Chondrocyte (in vitro differentiated cells): ENCODE data around the gene SLCO3A1. TPM values are rescaled to one million over a fixed set of nuclear protein-coding genes. Genes with fewer than 3 reads are reported as not detected.

Experiments used
- DNase-seq: peaks from one replicate; pipeline ENCODE4 v3.0.0; 2021; ENCODE audit warnings: mixed read lengths, low spot score
- H3K27ac Mint-ChIP-seq: one replicate; pipeline ENCODE4 v1.8.0; 2021; ENCODE audit warnings: mild to moderate bottlenecking, moderate library complexity, mixed read lengths; ENCODE audit not compliant: unreplicated experiment
- H3K27me3 Mint-ChIP-seq: 2 replicates; pipeline ENCODE4 v1.8.0; 2021; ENCODE audit warnings: low read depth, mixed read lengths
- H3K36me3 Mint-ChIP-seq: 2 replicates; pipeline ENCODE4 v1.8.0; 2021; ENCODE audit warnings: low read depth, mixed read lengths
- H3K4me1 Mint-ChIP-seq: 2 replicates; pipeline ENCODE4 v1.8.0; 2021; ENCODE audit warnings: low read depth, mild to moderate bottlenecking, mixed read lengths
- H3K4me3 Mint-ChIP-seq: one replicate; pipeline ENCODE4 v1.8.0; 2021; ENCODE audit warnings: mild to moderate bottlenecking, moderate library complexity, mixed read lengths; ENCODE audit not compliant: unreplicated experiment
- H3K9me3 Mint-ChIP-seq: 2 replicates; pipeline ENCODE4 v1.8.0; 2021; ENCODE audit warnings: low read depth, mixed read lengths
- total RNA-seq: library from RNA; stranded (reverse); gene quantifications from 3 replicates; pipeline ENCODE4 v1.2.1, GENCODE V29; 2021
- TF ChIP-seq, protein P1 (sequence below): fragments of 200-600 bp; sonication (generic); IDR thresholded peaks from 2 replicates; pipeline ENCODE4 v1.5.0; 2021; ENCODE audit warnings: antibody characterized with exemption, mild to moderate bottlenecking, moderate library complexity

SLCO3A1 gene
- total RNA-seq, 1 donor from 2014 or later: 3.7 TPM

DNA sequence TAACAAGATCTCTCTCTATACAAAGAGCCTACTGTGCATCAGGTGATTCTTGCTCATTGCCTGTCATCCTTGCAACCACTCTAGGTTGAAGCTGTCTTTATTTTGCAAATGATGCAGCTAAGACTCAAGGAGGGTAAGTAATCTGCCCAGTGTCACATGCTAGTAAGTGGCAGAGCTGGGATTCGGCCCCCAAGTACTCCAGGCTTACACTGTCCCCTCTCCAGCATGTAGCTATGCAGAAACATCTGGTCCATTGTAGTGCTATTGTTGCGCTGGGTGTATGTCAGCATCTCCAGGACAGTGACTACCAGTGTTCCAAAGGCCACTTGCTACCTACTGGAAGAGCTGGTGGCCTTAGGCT, 248.9 kb downstream of the SLCO3A1 start:
- H3K27ac Mint-ChIP-seq: no peak overlapping the region
- H3K4me3 Mint-ChIP-seq: no peak overlapping the region
- peaks cover 19% of the 10 kb centered on the region for H3K27me3 Mint-ChIP-seq
- no peak for DNase-seq
- H3K9me3 Mint-ChIP-seq: no peaks in the 10 kb centered on the region
- TF ChIP-seq, protein P1, sequence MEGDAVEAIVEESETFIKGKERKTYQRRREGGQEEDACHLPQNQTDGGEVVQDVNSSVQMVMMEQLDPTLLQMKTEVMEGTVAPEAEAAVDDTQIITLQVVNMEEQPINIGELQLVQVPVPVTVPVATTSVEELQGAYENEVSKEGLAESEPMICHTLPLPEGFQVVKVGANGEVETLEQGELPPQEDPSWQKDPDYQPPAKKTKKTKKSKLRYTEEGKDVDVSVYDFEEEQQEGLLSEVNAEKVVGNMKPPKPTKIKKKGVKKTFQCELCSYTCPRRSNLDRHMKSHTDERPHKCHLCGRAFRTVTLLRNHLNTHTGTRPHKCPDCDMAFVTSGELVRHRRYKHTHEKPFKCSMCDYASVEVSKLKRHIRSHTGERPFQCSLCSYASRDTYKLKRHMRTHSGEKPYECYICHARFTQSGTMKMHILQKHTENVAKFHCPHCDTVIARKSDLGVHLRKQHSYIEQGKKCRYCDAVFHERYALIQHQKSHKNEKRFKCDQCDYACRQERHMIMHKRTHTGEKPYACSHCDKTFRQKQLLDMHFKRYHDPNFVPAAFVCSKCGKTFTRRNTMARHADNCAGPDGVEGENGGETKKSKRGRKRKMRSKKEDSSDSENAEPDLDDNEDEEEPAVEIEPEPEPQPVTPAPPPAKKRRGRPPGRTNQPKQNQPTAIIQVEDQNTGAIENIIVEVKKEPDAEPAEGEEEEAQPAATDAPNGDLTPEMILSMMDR: no peak
- H3K36me3 Mint-ChIP-seq: no peaks in the 10 kb centered on the region
- H3K4me1 Mint-ChIP-seq: peaks cover 5% of the 10 kb centered on the region

DNA sequence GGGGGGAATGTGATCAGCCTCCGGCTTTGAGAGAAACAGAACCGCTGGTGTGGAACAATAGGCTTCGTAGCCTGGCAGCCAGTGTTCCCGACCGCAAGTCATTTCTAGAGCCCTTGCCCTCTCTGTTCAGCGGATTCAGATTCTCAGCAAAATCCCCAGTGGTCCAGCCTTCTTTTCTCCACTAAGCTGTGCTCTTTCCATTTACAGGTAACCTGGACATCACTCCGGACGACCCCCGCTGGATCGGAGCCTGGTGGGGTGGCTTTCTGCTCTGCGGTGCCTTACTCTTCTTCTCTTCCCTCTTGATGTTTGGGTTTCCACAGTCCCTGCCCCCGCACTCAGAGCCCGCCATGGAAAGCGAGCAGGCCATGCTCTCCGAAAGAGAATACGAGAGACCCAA, 250.6 kb downstream of the SLCO3A1 start:
- H3K27ac Mint-ChIP-seq: no peak overlapping the region
- H3K4me3 Mint-ChIP-seq: no peak overlapping the region
- H3K27me3 Mint-ChIP-seq: peaks cover 28% of the 10 kb centered on the region
- no peaks in the 10 kb centered on the region for H3K9me3 Mint-ChIP-seq
- H3K4me1 Mint-ChIP-seq: no peaks in the 10 kb centered on the region
- TF ChIP-seq, protein P1: no peak
- no peaks in the 10 kb centered on the region for H3K36me3 Mint-ChIP-seq
- DNase-seq: no peak

DNA sequence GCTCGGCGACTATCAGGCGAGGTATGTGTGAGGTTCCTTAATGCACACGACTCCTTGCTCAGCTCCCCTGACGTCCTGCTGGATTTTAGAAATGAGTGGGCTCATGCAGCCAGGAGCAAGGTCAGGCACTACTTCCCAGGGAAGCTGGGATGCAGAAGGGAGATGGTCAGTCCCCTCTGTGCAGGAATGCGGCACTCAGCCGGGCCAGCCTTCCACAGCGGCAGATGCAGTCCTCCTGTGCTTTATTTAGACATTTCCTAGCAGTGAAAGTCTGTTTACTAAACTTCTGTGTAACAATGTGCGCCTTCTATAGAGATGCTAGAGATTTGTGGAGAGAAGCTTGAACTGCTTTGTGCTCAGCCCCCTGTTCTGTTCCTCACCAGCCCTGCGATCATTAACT, 252.1 kb downstream of the SLCO3A1 start:
- Mint-ChIP-seq H3K27me3 (peaks cover 31% of the 10 kb centered on the region), H3K36me3 (no peaks in the 10 kb centered on the region), H3K27ac (no peak overlapping the region), H3K4me1 (no peaks in the 10 kb centered on the region), H3K9me3 (no peaks in the 10 kb centered on the region), H3K4me3 (no peak overlapping the region)
- no peak for DNase-seq
- TF ChIP-seq, protein P1: no peak

DNA sequence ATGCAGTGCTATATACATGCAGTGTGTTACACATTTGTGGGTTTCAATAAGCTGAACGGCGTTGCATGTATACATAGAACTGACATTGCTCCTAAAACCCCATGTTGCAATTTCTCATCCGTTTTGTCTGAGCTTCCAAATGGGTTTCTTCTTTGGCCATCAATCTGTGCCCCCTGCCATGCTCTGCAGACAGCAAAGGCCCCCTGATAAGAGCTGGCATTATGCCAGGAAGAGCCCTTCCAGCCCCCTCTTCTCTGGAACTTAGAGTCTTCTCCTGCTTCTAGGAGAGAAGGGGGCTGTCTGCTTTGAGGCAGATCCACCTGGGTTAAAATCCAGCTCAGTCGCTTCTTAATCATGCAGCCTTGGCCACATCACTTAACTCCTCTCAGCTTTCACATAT, 254.0 kb downstream of the SLCO3A1 start:
- Mint-ChIP-seq H3K4me3 (no peak overlapping the region), H3K36me3 (no peaks in the 10 kb centered on the region), H3K27me3 (peaks cover 31% of the 10 kb centered on the region), H3K9me3 (no peaks in the 10 kb centered on the region), H3K27ac (no peak overlapping the region), H3K4me1 (no peaks in the 10 kb centered on the region)
- TF ChIP-seq, protein P1: no peak
- no peak for DNase-seq

DNA sequence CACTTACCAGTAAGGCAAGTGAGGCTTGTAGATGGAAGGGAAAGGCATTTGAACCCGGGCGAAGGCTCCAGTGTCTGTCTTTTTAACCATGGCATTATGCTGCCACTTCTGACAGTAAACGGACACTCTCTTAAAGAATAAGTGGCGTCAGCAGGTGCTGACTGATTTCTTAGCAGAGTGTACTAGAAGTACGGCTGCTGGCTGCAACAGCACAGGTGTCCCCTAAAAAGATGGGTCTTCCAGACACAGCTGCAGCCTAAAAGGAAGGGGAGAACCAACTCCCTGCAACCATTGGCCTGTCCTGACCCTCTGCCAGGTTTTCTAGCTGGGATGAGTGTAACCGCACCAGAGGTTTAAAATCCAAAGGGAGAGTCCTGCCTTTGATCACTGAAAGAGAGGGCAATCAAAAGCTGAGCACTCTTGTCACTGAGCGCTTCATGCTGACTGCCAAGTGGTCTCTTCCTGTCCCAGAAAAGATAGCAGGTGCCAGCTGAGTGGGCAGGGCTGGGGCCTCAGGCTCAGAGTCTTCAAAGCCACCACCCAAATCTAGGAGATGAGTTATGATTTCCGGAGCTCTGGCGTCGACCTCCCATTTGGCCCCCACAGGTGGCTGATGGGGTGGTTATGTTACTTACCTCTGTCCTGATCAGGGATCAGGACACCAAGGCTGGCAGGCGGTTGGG, 255.8 kb downstream of the SLCO3A1 start:
- Mint-ChIP-seq H3K4me1 (no peaks in the 10 kb centered on the region), H3K4me3 (no peak overlapping the region), H3K27me3 (peaks cover 33% of the 10 kb centered on the region)

More for the DNA sequence above, 255.8 kb downstream of the SLCO3A1 start:
- Mint-ChIP-seq H3K36me3 (no peaks in the 10 kb centered on the region), H3K9me3 (no peaks in the 10 kb centered on the region), H3K27ac (no peak overlapping the region)
- TF ChIP-seq, protein P1: no peak
- no peak for DNase-seq
